ENCODE measurements around the gene LDLRAD3.

- no peak for TF ChIP-seq GATA2 (IDR thresholded peaks at IDR 0.05; ENCODE audit: low read depth, low read length)
- no peak for TF ChIP-seq GATA3 (IDR thresholded peaks at IDR 0.05; ENCODE audit: low read depth, low read length)
These were observed 208.2 kb downstream of the LDLRAD3 start for GRCh38 chr11:36151933-36152580.

Measured in SH-SY5Y (cell line).